Endothelial cell of umbilical vein (primary cell): ENCODE results near the gene SKAP1. TPM values are rescaled to one million over a fixed set of nuclear protein-coding genes. Genes with fewer than 3 reads are reported as not detected.
A peak's percentile ranks its signal among the peaks of the same experiment; 100 is the strongest.

Experiments
- BruUV-seq: library from RNA; stranded (reverse); fragments of 400-500 nt; replicated peaks from 2 replicates; lab custom pipeline; 2021; lab: Mats Ljungman, UMichigan
- CTCF ChIA-PET: fragments of 300-600, 350-600 bp; sonication (Branson Sonifier 250); formaldehyde crosslinking; loops from one replicate; lab custom pipeline; 2021; ENCODE audit warnings: antibody characterized with exemption, inconsistent platforms; lab: Charles Lee
- POLR2A ChIA-PET: fragments of 300-600, 350-600 bp; sonication (Branson Sonifier 250); formaldehyde crosslinking; loops from one replicate; lab custom pipeline; 2021; ENCODE audit warnings: antibody characterized with exemption, inconsistent platforms; lab: Charles Lee
- DNase-seq: peaks from one replicate; pipeline ENCODE4 v3.0.0-alpha.2; 2011; ENCODE audit warnings: low read depth, low spot score
- FAIRE-seq: peaks from 2 replicates; lab custom pipeline; 2011; peaks lifted over from hg19 to GRCh38; lab: Jason Lieb, UNC
- H2AFZ ChIP-seq: 2 replicates; pipeline ENCODE4 v1.6.0; 2012; ENCODE audit warnings: low read depth, low read length, control low read depth, inconsistent platforms
- H3K27ac ChIP-seq: 2 replicates; pipeline ENCODE4 v1.5.1; 2011; ENCODE audit warnings: low read depth, mild to moderate bottlenecking, control low read depth, low read length, moderate library complexity; ENCODE audit not compliant: insufficient read depth
- H3K27me3 ChIP-seq, 2 experiments: 2 replicates each; pipeline versions ENCODE4 v1.6.0 to v1.6.1; 2011; ENCODE audit warnings: low read length in 2 of 2, mixed read lengths in 1 of 2; ENCODE audit not compliant: control insufficient read depth in 2 of 2, insufficient read depth in 2 of 2
- H3K36me3 ChIP-seq, 2 experiments: 2 replicates in 1 of 2; 3 replicates in 1 of 2; pipeline ENCODE4 v1.5.1; 2011; ENCODE audit warnings: low read length in 2 of 2, mild to moderate bottlenecking in 1 of 2, moderate library complexity in 1 of 2; ENCODE audit not compliant: control insufficient read depth in 2 of 2, insufficient read depth in 2 of 2; ENCODE audit errors: extremely low read depth in 1 of 2
- H3K4me1 ChIP-seq: 3 replicates; pipeline ENCODE4 v1.5.1; 2011; ENCODE audit warnings: mild to moderate bottlenecking, low read length; ENCODE audit not compliant: control insufficient read depth, insufficient read depth; ENCODE audit errors: extremely low read depth
- H3K4me2 ChIP-seq: 2 replicates; pipeline ENCODE4 v1.6.1; 2011; ENCODE audit warnings: low read length, control low read depth, mixed read lengths; ENCODE audit not compliant: insufficient read depth
- H3K4me3 ChIP-seq, 3 experiments: fragments of 200-600 bp in 1 of 3; sonication (generic), shearing (Covaris generic) in 1 of 3; replicated peaks in 1 of 3; 2 replicates each; pipeline ENCODE4 v1.5.1; 2011 to 2016; ENCODE audit warnings: control low read depth in 3 of 3, low read length in 3 of 3, mild to moderate bottlenecking in 2 of 3, inconsistent platforms in 1 of 3, low read depth in 1 of 3, moderate library complexity in 1 of 3; ENCODE audit not compliant: insufficient read depth in 1 of 3
- H3K79me2 ChIP-seq: 2 replicates; pipeline ENCODE4 v1.6.0; 2012; ENCODE audit warnings: low read length, inconsistent platforms; ENCODE audit not compliant: control insufficient read depth, insufficient read depth
- H3K9ac ChIP-seq: replicated peaks from 2 replicates; pipeline ENCODE3; 2011; ENCODE audit warnings: low read length, control low read depth; ENCODE audit not compliant: insufficient read depth; ENCODE audit errors: extremely low read depth
- H3K9me1 ChIP-seq: replicated peaks from 3 replicates; pipeline ENCODE4 v1.6.0; 2011; ENCODE audit warnings: mild to moderate bottlenecking, low read length; ENCODE audit not compliant: control insufficient read depth, insufficient read depth; ENCODE audit errors: extremely low read depth
- H3K9me3 ChIP-seq: replicated peaks from 2 replicates; pipeline ENCODE4 v1.5.1; 2012; ENCODE audit warnings: low read length, inconsistent platforms; ENCODE audit not compliant: control insufficient read depth, insufficient read depth
- H4K20me1 ChIP-seq: replicated peaks from 2 replicates; pipeline ENCODE3; 2011; ENCODE audit warnings: mild to moderate bottlenecking, low read length; ENCODE audit not compliant: control insufficient read depth, insufficient read depth; ENCODE audit errors: extremely low read depth
- CTCF ChIP-seq, 2 donors: IDR thresholded peaks; 1 replicate in 1 of 2; 2 replicates in 1 of 2; pipeline ENCODE4 v1.5.1; 2011; ENCODE audit warnings: low read length in 2 of 2, mild to moderate bottlenecking in 2 of 2, moderate library complexity in 2 of 2, control low read depth in 1 of 2, inconsistent platforms in 1 of 2, low read depth in 1 of 2; ENCODE audit not compliant: insufficient read depth in 1 of 2; ENCODE audit errors: extremely low read depth in 1 of 2
- EZH2 ChIP-seq: IDR thresholded peaks from 2 replicates; pipeline ENCODE4 v1.6.1; 2012; ENCODE audit warnings: borderline replicate concordance, low read depth, mild to moderate bottlenecking, moderate library complexity, low read length, inconsistent platforms; ENCODE audit not compliant: severe bottlenecking
- FOS ChIP-seq: IDR thresholded peaks from 2 replicates; pipeline ENCODE4 v1.6.1; 2011; ENCODE audit warnings: mild to moderate bottlenecking, low read length, moderate library complexity, borderline replicate concordance; ENCODE audit not compliant: insufficient read depth
- GATA2 ChIP-seq: IDR thresholded peaks from 2 replicates; pipeline ENCODE4 v1.7.0; 2011; ENCODE audit warnings: low read depth, mild to moderate bottlenecking, moderate library complexity, mixed read lengths, low read length; ENCODE audit not compliant: insufficient read length, insufficient read depth
- JUN ChIP-seq: IDR thresholded peaks from 2 replicates; pipeline ENCODE4 v1.6.1; 2011; ENCODE audit warnings: borderline replicate concordance, low read depth; ENCODE audit not compliant: insufficient read length, insufficient read depth
- MAX ChIP-seq: IDR thresholded peaks from 2 replicates; pipeline ENCODE4 v1.6.1; 2011; ENCODE audit not compliant: insufficient read depth, insufficient read length
- MYC ChIP-seq: IDR thresholded peaks from one replicate; pipeline ENCODE4 v1.6.1; 2011; ENCODE audit warnings: mild to moderate bottlenecking, low read depth, low read length
- POLR2A ChIP-seq: IDR thresholded peaks from 2 replicates; pipeline ENCODE4 v1.6.1; 2012; ENCODE audit warnings: low read depth, mild to moderate bottlenecking, control low read depth, low read length
- POLR2AphosphoS5 ChIP-seq: IDR thresholded peaks from 2 replicates; pipeline ENCODE4 v1.6.1; 2012; ENCODE audit warnings: low read depth, mild to moderate bottlenecking, control low read depth, low read length, moderate library complexity; ENCODE audit not compliant: insufficient read depth
- dilution Hi-C: fragments of 300-500 bp; cut with MboI; formaldehyde crosslinking; loops from one replicate; pipeline ENCODE4 v1.15.0; 2019; ENCODE audit warnings: low sequenced_read_pairs; ENCODE audit not compliant: extremely low pct_ligation_motif_present
- intact Hi-C: fragments of 100-400 bp; cut with micrococcal nuclease; formaldehyde crosslinking; loops from one replicate; pipeline ENCODE4 v1.10.0; 2022
- polyA plus RNA-seq, 4 experiments: library from polyadenylated mRNA; depleted of rRNA in 3 of 4; stranded (reverse) in 3 of 4; unstranded in 1 of 4; fragments of >200 nt; gene quantifications; 2 replicates each; pipeline versions ENCODE4 v1.2.1 to v1.2.3, GENCODE V29; 2011 to 2012; ENCODE audit warnings: missing spikeins in 1 of 4
- total RNA-seq: library from RNA; stranded (reverse); gene quantifications from 2 replicates; pipeline ENCODE4 v1.2.3, GENCODE V29; 2021

The SKAP1 gene
- total and polyA plus RNA-seq, 2 donors (not counting 3 experiments of a cell fraction or from before 2014, with no cell fraction given): 0.75 TPM; not detected in 1

GRCh38 chr17:48169926-48170325 is 260.1 kb downstream of the SKAP1 start:
- Histone ChIP-seq H2AFZ (no peak overlapping the region), H3K27me3 (peaks cover 12 to 18% of the 10 kb centered on the region in 2 experiments), H3K9me1 (no peaks in the 10 kb centered on the region), H3K27ac (no peak overlapping the region), H3K4me1 (no peaks in the 10 kb centered on the region), H3K4me3 (no peak overlapping the region), H3K9ac (no peak overlapping the region), H3K36me3 (no peaks in the 10 kb centered on the region), H3K79me2 (no peaks in the 10 kb centered on the region), H3K4me2 (no peak overlapping the region), H3K9me3 (no peaks in the 10 kb centered on the region), H4K20me1 (no peaks in the 10 kb centered on the region)
- no peak for TF ChIP-seq MAX
- DNase-seq (no peak), FAIRE-seq (peak; percentile 31)
- POLR2A ChIA-PET: no interaction called here
- dilution Hi-C loops (no loop called here), intact Hi-C loops (no loop called here)
- no TSS peak for BruUV-seq
- CTCF ChIA-PET: interaction anchor here (1.9 kb wide), 1 partner anchor 12 kb away, joined by 5 read pairs; no protein-coding TSS in a partner anchor

- Histone ChIP-seq H3K27me3 (peaks cover 2 to 13% of the 10 kb centered on the region in 2 experiments), H3K9me3 (no peaks in the 10 kb centered on the region), H4K20me1 (no peaks in the 10 kb centered on the region), H3K4me2 (no peak overlapping the region), H3K9ac (no peak overlapping the region), H3K79me2 (no peaks in the 10 kb centered on the region), H3K9me1 (no peaks in the 10 kb centered on the region), H2AFZ (no peak overlapping the region), H3K4me3 (no peak overlapping the region), H3K27ac (no peak overlapping the region), H3K36me3 (no peaks in the 10 kb centered on the region), H3K4me1 (no peaks in the 10 kb centered on the region)
- intact Hi-C loops: no loop called here
- ChIA-PET POLR2A (no interaction called here), CTCF (interaction anchor here (2.5 kb wide), 1 partner anchor 18 kb away, joined by 8 read pairs; no protein-coding TSS in a partner anchor)
- dilution Hi-C loops: no loop called here
- DNase-seq (no peak), FAIRE-seq (no peak)
- no peak for TF ChIP-seq FOS
- TF ChIP-seq MYC: no peak
- TF ChIP-seq MAX: no peak
- TF ChIP-seq EZH2: no peak
- TF ChIP-seq JUN: no peak
- TF ChIP-seq CTCF (IDR thresholded peaks at IDR 0.05; ENCODE audit: extremely low read depth in 1 of 2, insufficient read depth in 1 of 2, low read depth in 1 of 2, low read length in 2 of 2): no peak
- no peak for TF ChIP-seq POLR2AphosphoS5
- no peak for TF ChIP-seq POLR2A
- no peak for TF ChIP-seq GATA2
- no TSS peak for BruUV-seq
These were observed 266.2 kb downstream of the SKAP1 start for GRCh38 chr17:48163809-48164208.
